Natural killer cell (primary cell): ENCODE data around the gene RYR3. TPM values are rescaled to one million over a fixed set of nuclear protein-coding genes. Genes with fewer than 3 reads are reported as not detected.

Source experiments
- ATAC-seq, 3 donors: fragments of 150-1000 bp in 2 of 3; fragments of 200-7000 bp in 1 of 3; cut with Tn5 transposase; 1 replicate in 1 of 3; 2 replicates in 2 of 3; pipeline ENCODE4 v1.10.0; 2021; ENCODE audit warnings: mild to moderate bottlenecking in 2 of 3, moderate library complexity in 2 of 3
- DNase-seq, 2 donors: peaks; one replicate each; pipeline versions ENCODE4 v3.0.0 to v3.0.0-alpha.2; 2013 to 2021; ENCODE audit warnings: mixed read lengths in 1 of 2
- H3K27ac ChIP-seq: one replicate; pipeline ENCODE4 v1.5.1; 2013; ENCODE audit warnings: mild to moderate bottlenecking, low read length
- H3K27me3 ChIP-seq: one replicate; pipeline ENCODE4 v1.6.1; 2013; ENCODE audit warnings: low read length; ENCODE audit not compliant: control insufficient read depth, insufficient read depth
- H3K36me3 ChIP-seq: one replicate; pipeline ENCODE4 v1.6.1; 2013; ENCODE audit warnings: low read length; ENCODE audit not compliant: control insufficient read depth, insufficient read depth
- H3K4me1 ChIP-seq: one replicate; pipeline ENCODE4 v1.6.1; 2013; ENCODE audit warnings: low read length; ENCODE audit not compliant: control insufficient read depth, insufficient read depth
- H3K4me3 ChIP-seq: one replicate; pipeline ENCODE4 v1.5.1; 2013; ENCODE audit warnings: low read length
- H3K9me3 ChIP-seq: one replicate; pipeline ENCODE4 v1.6.1; 2013; ENCODE audit warnings: low read length; ENCODE audit not compliant: control insufficient read depth, insufficient read depth
- H3K27ac Mint-ChIP-seq, 2 donors: one replicate each; pipeline ENCODE4 v1.8.0; 2022; ENCODE audit warnings: mild to moderate bottlenecking in 2 of 2, mixed read lengths in 2 of 2, moderate library complexity in 1 of 2
- H3K27me3 Mint-ChIP-seq, 2 donors: one replicate each; pipeline ENCODE4 v1.8.0; 2022; ENCODE audit warnings: low read depth in 2 of 2, mixed read lengths in 2 of 2
- H3K36me3 Mint-ChIP-seq: one replicate; pipeline ENCODE4 v1.8.0; 2022; ENCODE audit warnings: mixed read lengths
- H3K4me1 Mint-ChIP-seq, 2 donors: one replicate each; pipeline ENCODE4 v1.8.0; 2022; ENCODE audit warnings: mixed read lengths in 2 of 2
- H3K4me3 Mint-ChIP-seq: one replicate; pipeline ENCODE4 v1.8.0; 2022; ENCODE audit warnings: mild to moderate bottlenecking, moderate library complexity, mixed read lengths
- H3K9me3 Mint-ChIP-seq, 2 donors: one replicate each; pipeline ENCODE4 v1.8.0; 2022; ENCODE audit warnings: mixed read lengths in 2 of 2
- WGBS: methylation state at CpG from one replicate; pipeline ENCODE4 v1.1.7; 2013; ENCODE audit warnings: missing lambda C conversion rate; ENCODE audit not compliant: insufficient coverage; 5-methylcytosine and 5-hydroxymethylcytosine counted together
- intact Hi-C: fragments of 100-400 bp; cut with micrococcal nuclease; formaldehyde crosslinking; loops from one replicate; pipeline ENCODE4 v1.14.2; 2022
- total RNA-seq, 4 donors: library from RNA; stranded (reverse); fragments of 120-200 nt in 1 of 4; gene quantifications; one replicate each; pipeline versions ENCODE4 v1.2.3 to v1.2.4, GENCODE V29; 2013 to 2022
- TF ChIP-seq, protein P1 (sequence below): fragments of 200-600 bp; IDR thresholded peaks from one replicate; pipeline ENCODE4 v1.8.0; 2022; ENCODE audit warnings: antibody characterized with exemption

RYR3 gene
- total RNA-seq, 3 donors from 2014 or later (not counting 1 experiment from before 2014, with no cell fraction given) = 0.09 to 6.2 TPM; not detected in 1

- H3K4me3 Mint-ChIP-seq = no peak overlapping the region
These were observed 16.9 kb upstream of the RYR3 start for GRCh38 chr15:33293713-33294334.

DNA sequence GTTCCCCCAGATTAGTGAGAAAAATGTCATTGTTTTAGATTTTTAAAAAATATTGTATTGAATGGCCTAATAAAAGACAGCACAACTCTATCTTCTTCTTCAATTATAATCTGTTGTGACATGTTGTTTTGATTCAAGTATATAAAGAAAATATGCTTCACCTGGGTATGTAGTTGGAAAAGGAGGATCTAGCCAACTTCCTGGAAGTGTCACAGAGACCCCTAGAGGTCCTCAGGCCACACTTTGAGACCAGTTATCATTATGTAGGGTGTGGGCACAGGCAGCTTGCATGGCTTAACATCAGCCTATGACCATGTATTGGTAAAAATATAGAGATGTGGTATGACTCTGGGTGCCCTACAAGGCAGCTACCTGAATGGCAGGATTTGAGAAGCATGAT, 14.7 kb upstream of the RYR3 start:
- H3K27me3 ChIP-seq = no peaks in the 10 kb centered on the region
- no peak overlapping the region for H3K27ac ChIP-seq
- ATAC-seq = no peak
- no peak overlapping the region for H3K27ac Mint-ChIP-seq
- H3K4me1 ChIP-seq = no peaks in the 10 kb centered on the region
- H3K36me3 ChIP-seq = no peaks in the 10 kb centered on the region
- no peak for DNase-seq
- intact Hi-C loops = no loop called here
- no peak overlapping the region for H3K4me3 ChIP-seq
- H3K4me1 Mint-ChIP-seq = no peaks in the 10 kb centered on the region
- H3K27me3 Mint-ChIP-seq = peaks cover 0 to 5% of the 10 kb centered on the region in 2 donors
- no peak overlapping the region for H3K4me3 Mint-ChIP-seq
- H3K9me3 Mint-ChIP-seq = no peaks in the 10 kb centered on the region
- TF ChIP-seq, protein P1, sequence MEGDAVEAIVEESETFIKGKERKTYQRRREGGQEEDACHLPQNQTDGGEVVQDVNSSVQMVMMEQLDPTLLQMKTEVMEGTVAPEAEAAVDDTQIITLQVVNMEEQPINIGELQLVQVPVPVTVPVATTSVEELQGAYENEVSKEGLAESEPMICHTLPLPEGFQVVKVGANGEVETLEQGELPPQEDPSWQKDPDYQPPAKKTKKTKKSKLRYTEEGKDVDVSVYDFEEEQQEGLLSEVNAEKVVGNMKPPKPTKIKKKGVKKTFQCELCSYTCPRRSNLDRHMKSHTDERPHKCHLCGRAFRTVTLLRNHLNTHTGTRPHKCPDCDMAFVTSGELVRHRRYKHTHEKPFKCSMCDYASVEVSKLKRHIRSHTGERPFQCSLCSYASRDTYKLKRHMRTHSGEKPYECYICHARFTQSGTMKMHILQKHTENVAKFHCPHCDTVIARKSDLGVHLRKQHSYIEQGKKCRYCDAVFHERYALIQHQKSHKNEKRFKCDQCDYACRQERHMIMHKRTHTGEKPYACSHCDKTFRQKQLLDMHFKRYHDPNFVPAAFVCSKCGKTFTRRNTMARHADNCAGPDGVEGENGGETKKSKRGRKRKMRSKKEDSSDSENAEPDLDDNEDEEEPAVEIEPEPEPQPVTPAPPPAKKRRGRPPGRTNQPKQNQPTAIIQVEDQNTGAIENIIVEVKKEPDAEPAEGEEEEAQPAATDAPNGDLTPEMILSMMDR = no peak
- no peaks in the 10 kb centered on the region for H3K9me3 ChIP-seq
- H3K36me3 Mint-ChIP-seq = no peaks in the 10 kb centered on the region

More at GRCh38 chr15:33293713-33294334, 16.9 kb upstream of the RYR3 start:
- H3K27me3 ChIP-seq = no peaks in the 10 kb centered on the region
- no peaks in the 10 kb centered on the region for H3K36me3 ChIP-seq
- H3K27ac Mint-ChIP-seq = no peak overlapping the region
- no peak overlapping the region for H3K27ac ChIP-seq
- peaks cover 0 to 5% of the 10 kb centered on the region in 2 donors for H3K27me3 Mint-ChIP-seq
- ATAC-seq (no peak), DNase-seq (no peak)
- intact Hi-C loops = loop anchor here (5.0 kb wide), 1 partner anchor 207 kb away; no protein-coding TSS in a partner anchor
- TF ChIP-seq, protein P1 = no peak
- no peak overlapping the region for H3K4me3 ChIP-seq
- no peaks in the 10 kb centered on the region for H3K9me3 Mint-ChIP-seq
- WGBS = 88% methylated on average over 18 of the region's 19 CpGs
- H3K4me1 ChIP-seq = no peaks in the 10 kb centered on the region
- no peaks in the 10 kb centered on the region for H3K9me3 ChIP-seq
- H3K4me1 Mint-ChIP-seq = no peaks in the 10 kb centered on the region
- no peaks in the 10 kb centered on the region for H3K36me3 Mint-ChIP-seq

GRCh38 chr15:33296856-33297255, 13.9 kb upstream of the RYR3 start:
- Histone ChIP-seq H3K36me3 (no peaks in the 10 kb centered on the region), H3K27me3 (no peaks in the 10 kb centered on the region), H3K4me1 (no peaks in the 10 kb centered on the region), H3K4me3 (no peak overlapping the region), H3K27ac (no peak overlapping the region), H3K9me3 (no peaks in the 10 kb centered on the region)
- 82% methylated on average over 2 of the region's 2 CpGs for WGBS
- peaks cover 2 to 5% of the 10 kb centered on the region in 2 donors for H3K27me3 Mint-ChIP-seq
- TF ChIP-seq, protein P1 = no peak
- no peaks in the 10 kb centered on the region for H3K36me3 Mint-ChIP-seq
- H3K27ac Mint-ChIP-seq = no peak overlapping the region
- intact Hi-C loops = no loop called here
- no peaks in the 10 kb centered on the region for H3K4me1 Mint-ChIP-seq
- no peak overlapping the region for H3K4me3 Mint-ChIP-seq
- no peak for ATAC-seq
- DNase-seq = no peak
- H3K9me3 Mint-ChIP-seq = no peaks in the 10 kb centered on the region

DNA sequence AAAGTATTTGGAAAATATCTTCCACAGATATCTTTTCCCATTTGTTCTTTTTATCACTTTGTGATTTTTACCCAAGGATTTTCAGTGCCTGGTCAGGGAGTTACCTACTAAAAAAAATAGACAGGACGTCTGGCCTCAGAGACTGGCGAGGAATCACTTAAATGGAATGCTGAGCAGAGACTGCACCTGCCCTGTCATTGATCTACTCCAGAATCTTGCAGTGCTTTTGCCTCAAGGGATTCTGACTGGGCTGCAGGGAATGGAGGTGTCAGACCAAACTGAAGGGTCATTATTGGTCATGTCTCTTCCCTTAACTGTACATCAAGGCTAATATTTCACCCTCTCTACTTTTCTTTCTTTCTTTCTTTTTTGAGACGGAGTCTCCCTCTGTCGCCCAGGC, 12.1 kb upstream of the RYR3 start:
- intact Hi-C loops = no loop called here
- Histone ChIP-seq H3K4me3 (no peak overlapping the region), H3K9me3 (no peaks in the 10 kb centered on the region), H3K27me3 (no peaks in the 10 kb centered on the region), H3K27ac (no peak overlapping the region), H3K36me3 (no peaks in the 10 kb centered on the region), H3K4me1 (no peaks in the 10 kb centered on the region)
- 92% methylated on average over 4 of the region's 4 CpGs for WGBS
- H3K4me1 Mint-ChIP-seq = no peaks in the 10 kb centered on the region
- TF ChIP-seq, protein P1 = no peak
- no peak for DNase-seq
- H3K4me3 Mint-ChIP-seq = no peak overlapping the region
- no peaks in the 10 kb centered on the region for H3K36me3 Mint-ChIP-seq
- H3K27ac Mint-ChIP-seq = no peak overlapping the region
- H3K9me3 Mint-ChIP-seq = no peaks in the 10 kb centered on the region
- no peak for ATAC-seq
- H3K27me3 Mint-ChIP-seq = peaks cover 9 to 10% of the 10 kb centered on the region in 2 donors
